GM12864 (cell line): ENCODE measurements around the gene OPN3.

Source experiments
- DNase-seq: peaks from one replicate; pipeline ENCODE4 v3.0.0-alpha.2; 2011; ENCODE audit warnings: low read depth
- H3K4me3 ChIP-seq: 2 replicates; pipeline ENCODE4 v1.5.1; 2011; ENCODE audit warnings: mild to moderate bottlenecking, low read depth, low read length, control low read depth
- CTCF ChIP-seq: IDR thresholded peaks from 2 replicates; pipeline ENCODE4 v1.5.1; 2011; ENCODE audit warnings: low read depth, mild to moderate bottlenecking, moderate library complexity, low read length, control low read depth, inconsistent platforms; ENCODE audit errors: missing control alignments

The OPN3 gene

GRCh38 chr1:241622669-241623068 lies 17.5 kb downstream of the OPN3 start:
- no peak overlapping the region for H3K4me3 ChIP-seq
- no peak for DNase-seq
- TF ChIP-seq CTCF = no peak

GRCh38 chr1:241617426-241617825 lies 22.7 kb downstream of the OPN3 start:
- no peak overlapping the region for H3K4me3 ChIP-seq
- no peak for TF ChIP-seq CTCF
- no peak for DNase-seq

GRCh38 chr1:241615043-241615974 lies 24.9 kb downstream of the OPN3 start:
- H3K4me3 ChIP-seq = no peak overlapping the region
- no peak for TF ChIP-seq CTCF
- no peak for DNase-seq

GRCh38 chr1:241614572-241614971 lies 25.6 kb downstream of the OPN3 start:
- no peak overlapping the region for H3K4me3 ChIP-seq
- no peak for TF ChIP-seq CTCF
- DNase-seq = no peak

- DNase-seq = no peak
- no peak for TF ChIP-seq CTCF
- no peak overlapping the region for H3K4me3 ChIP-seq
Measured at GRCh38 chr1:241614144-241614543, 26.0 kb downstream of the OPN3 start.

- DNase-seq = no peak
- no peak overlapping the region for H3K4me3 ChIP-seq
- TF ChIP-seq CTCF = no peak
Measured at GRCh38 chr1:241612533-241613477, 27.4 kb downstream of the OPN3 start.
